ENCODE results near the gene PHGDH.
A peak's percentile ranks its signal among the peaks of the same experiment; 100 is the strongest.
"Not testable (repeated sequence)": the region's sequence is repeated elsewhere in the genome, so short reads cannot be mapped to it uniquely, and the experiment has no call there.

PHGDH gene

DNA sequence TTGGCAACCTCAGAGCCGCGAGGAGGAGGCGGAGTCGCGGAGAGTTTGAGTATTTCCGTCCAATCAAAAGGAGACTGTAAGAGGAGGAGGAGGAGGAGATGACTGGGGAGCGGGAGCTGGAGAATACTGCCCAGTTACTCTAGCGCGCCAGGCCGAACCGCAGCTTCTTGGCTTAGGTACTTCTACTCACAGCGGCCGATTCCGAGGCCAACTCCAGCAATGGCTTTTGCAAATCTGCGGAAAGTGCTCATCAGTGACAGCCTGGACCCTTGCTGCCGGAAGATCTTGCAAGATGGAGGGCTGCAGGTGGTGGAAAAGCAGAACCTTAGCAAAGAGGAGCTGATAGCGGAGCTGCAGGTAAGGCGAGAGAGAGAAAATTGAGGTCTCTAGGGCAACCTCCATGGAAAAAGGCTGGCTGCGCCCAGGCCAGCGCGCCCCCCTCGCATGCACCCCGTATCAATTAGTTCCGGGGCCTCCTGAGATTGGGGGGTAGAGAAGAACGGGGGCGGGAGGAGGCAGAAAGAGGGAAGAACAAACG is at the start of gene PHGDH:
PHGDH (plus strand) TSS at position 131 of the 538 bp plus-strand sequence; CDS start at position 220, 89 bp downstream.
- DNase-seq (ENCODE audit: low read depth in 3 of 3), result peak; percentile 35 to 55 (median 50)

DNA sequence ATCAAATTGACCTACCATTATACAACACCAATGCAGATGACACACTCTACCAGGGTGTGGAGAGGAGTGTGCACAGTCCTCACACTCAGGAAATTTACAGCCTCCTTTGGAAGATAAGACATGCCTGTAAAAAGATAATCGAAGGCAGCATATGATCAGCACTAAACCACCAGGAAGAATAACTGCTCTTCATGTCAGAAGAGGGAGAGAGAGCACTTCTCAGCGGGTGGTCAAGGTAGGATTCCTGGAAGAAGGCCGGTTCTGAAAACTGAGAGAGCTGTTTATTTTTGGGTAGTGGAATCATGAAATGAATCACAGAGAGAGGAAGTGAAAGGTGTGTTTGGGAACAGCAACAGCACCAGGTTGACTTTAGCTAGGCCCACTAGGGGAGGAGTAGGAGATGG is 49.7 kb upstream of the PHGDH start:
- no peak for DNase-seq (ENCODE audit: low read depth in 3 of 3)

DNA sequence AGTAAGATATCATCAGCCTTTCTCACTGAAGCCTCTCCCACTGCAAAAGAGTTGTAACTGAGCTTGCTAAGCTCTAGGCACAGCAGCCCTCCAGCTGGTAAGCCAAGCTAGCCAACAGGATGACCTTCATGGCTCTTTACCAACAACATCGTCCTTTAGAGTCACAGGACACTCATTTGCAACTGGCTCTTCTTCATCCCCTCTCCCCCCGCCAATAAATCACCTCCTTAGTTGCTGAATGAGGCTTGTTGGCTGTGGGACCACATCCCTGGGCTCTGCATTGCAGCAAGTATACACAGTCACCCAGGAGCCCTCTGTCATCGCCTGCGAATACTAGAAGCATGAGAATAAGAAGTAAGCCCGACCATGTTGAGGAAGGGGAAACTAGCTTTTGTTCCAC is 47.7 kb upstream of the PHGDH start:
- DNase-seq (ENCODE audit: low read depth in 3 of 3), result no peak

DNA sequence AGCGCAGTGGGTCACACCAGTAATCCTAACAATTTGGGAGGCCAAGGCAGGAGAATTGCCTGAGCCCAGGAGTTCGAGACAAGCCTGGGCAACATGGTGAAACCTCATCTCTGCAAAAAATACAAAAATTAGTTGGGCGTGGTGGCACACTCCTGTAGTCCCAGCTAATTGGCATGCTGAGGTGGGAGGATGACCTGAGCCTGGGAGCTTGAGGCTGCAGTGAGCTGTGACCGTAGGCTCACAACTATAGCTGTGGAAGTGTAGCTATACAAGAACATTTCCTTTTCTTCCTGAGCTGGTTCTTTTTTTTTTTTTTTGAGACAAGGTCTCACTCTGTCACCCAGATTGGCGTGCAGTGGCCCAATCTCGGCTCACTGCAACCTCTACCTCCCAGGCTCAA is 44.6 kb upstream of the PHGDH start:
- DNase-seq (ENCODE audit: low read depth in 3 of 3), result no peak

DNA sequence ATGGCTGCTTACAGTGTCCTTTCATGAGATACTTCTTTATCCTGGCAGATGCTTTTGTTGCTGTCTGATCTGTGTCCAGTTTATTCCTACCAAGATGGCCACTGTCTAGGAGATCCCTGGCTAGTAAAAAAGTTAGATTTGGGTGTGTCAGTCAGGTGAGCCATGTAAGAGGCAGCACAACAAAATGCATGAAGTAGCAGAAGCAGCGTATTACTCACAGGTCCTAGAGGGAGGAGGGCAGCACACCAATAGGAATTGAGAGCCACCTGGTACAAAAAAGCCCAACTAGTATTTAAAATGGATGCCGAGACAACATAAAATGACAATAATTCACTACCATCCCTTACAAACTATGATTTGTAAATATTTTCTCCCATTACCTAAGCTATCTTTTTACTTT is 40.8 kb upstream of the PHGDH start:
- DNase-seq (ENCODE audit: low read depth in 3 of 3), result no peak

DNA sequence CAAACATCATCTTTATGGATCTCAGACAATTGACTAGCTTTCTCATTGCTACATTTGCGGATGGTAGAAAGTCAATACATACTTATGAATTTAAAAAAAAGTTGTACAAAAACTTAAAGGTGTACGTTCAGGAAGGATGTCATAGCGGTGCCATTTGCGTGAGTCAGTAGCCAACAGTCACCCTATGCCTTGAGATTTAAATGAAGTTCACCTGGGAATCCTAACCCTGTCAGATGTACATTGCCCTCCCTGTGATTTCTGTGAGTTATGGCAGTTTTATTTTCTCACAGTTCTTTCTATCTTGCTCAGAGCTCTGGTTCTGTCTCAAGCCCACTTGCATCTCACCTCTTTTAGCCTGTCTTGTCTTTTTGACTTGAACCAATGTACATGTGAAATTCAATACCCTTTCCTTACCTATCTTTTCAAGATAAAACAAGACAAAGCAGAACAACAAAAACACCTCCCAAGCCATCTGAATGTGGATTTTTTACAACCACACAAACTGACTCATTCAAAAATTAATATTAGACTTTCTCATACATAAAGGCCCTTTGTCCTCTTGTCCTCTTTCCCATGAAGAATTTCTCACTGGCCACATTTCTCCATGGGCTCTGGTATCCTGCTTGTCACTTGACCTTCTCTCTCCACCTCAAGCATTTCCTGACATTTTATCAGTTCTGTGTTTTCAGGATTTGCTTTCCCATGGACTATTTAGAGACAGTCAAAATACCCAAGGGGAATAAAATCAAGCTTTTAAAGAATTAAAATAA is 38.4 kb upstream of the PHGDH start:
- DNase-seq (ENCODE audit: low read depth in 3 of 3), result no peak

DNA sequence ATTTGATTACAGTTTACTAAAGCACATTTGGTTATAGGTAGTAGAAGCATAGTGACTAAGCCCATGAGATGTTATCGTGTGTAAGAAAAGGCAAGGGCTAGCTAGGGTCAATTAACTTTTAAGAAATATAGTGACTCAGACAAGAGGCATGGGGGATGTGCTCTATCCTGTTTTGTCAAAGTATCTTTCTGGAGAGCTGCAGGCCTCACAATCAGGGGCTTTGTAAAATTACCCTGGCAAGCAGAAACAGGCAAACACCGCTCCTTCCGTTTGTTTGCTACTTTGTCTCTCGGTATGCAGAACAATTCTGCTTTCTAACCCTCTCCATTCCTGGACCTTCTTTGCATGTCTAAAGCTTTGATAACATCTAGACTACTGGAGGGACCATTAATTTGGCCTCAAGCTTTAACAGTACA is 37.6 kb upstream of the PHGDH start:
- no peak for DNase-seq (ENCODE audit: low read depth in 3 of 3)

DNA sequence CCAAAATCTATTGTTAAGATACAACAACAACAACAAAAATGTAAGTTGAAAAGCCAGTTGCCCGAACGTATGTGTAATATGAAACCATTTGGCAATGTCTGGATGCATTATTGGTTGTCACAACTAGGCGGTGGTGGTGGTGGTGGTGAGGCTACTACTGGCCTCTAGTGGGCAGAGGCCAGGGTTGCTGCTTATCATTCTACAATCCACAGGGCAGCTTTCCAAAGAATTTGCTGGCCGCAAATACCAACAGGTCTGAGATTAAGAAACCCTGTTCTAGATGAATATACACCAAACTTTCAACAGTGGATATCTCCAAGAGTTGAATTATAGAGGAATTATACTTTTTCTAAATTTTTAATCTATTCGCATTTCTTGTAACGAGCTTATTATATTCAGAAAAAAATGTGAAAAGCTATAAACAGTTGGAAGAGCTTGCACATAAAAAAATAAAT is 36.9 kb upstream of the PHGDH start:
- peak in 2 of 3 donors; percentile 20 to 22 for DNase-seq (ENCODE audit: low read depth in 3 of 3)

DNA sequence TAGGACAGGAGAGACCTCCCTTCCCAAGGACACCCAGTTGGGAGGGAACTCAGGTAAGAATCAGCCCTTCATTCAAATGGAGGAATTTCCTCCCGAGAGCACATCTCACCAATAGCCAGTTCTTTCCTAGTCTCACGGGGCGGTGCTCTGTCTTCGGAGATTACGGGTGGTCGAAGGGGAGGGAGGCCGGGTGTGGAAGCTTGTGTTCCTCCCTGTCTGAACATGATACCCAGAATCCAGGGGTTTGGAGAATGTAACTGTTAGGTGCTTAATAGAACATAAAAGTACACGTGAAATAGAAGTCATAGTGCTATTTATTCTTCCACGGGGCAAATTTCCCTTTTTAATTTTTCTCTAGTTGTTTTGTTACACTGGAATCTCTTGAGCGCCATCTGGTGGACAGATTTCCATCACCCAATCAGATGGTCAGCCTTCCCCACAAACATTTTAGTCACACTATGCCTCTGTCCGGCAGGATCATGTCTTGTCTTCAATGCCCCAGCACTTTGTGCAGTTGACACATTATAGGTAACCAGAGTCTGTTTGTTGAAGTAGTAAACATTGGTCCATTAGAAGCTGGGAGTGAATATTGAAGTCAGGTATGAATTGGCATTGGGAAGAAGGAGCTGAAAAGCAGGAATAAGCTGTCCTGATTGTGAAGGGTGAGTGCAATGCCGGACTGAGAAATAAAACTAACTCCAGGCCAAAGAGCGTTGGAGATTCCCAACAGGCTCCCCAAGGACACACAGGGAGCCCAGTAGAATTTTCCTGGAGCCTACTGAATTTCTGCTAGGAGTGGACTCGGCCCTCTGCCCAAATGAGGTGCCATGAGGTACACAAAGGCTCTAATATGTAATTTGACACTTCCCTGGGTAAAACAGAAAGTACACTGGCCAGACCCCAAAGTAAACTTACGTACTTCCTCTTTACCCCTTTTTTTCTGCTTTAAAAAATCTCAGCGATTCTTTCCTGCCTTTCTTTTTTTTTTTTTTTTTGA is 36.1 kb upstream of the PHGDH start:
- DNase-seq (ENCODE audit: low read depth in 3 of 3), result peak; percentile 35 to 58 (median 55)

DNA sequence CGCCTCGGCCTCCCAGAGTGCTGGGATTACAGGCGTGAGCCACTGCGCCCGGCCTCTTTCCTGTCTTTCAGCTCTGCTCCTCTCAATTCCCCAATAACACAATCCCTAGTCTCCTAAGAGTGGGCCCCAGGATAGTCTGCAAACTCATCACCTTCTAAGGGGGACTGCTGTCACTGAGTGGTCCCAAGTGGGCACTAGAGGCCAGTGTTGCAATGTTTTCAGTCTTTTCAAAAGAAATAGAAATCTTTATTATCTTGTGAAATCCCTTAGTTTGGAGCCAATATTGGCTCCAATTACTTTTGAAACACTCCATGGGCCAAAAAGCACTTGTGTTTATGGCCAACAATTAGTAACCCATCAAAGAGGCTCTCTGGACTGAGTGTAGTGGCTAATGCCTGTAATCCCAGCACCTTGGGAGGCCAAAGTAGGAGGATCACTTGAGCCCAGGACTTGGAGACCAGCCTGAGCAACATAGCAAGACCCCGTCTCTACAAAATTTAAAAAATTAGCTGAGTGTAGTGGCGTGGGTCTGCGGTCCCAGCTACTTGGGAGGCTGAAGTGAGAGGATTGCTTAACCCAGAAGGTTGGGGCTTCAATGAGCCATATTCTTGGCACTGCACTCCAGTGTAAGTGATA is 35.0 kb upstream of the PHGDH start:
- no peak for DNase-seq (ENCODE audit: low read depth in 3 of 3)

DNA sequence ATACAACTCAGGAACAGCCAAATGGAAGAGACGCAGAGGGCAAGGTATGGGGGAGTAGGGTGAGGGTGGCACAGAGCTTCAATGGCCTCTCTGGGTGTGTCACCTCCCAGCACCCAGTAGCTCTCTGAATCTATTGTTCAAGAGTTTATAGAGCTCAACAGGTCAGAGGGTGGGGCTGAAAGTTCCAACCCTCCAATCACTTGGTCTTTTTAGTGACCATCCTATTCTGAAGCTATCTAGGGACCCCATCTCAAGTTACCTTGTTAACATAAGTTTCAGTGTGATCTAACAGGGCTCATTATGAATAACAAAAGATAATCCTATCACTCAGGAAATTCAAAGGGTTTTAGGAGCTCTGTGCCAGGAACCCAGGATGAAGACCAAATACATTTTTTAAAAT is 32.5 kb upstream of the PHGDH start:
- no peak for DNase-seq (ENCODE audit: low read depth in 3 of 3)

DNA sequence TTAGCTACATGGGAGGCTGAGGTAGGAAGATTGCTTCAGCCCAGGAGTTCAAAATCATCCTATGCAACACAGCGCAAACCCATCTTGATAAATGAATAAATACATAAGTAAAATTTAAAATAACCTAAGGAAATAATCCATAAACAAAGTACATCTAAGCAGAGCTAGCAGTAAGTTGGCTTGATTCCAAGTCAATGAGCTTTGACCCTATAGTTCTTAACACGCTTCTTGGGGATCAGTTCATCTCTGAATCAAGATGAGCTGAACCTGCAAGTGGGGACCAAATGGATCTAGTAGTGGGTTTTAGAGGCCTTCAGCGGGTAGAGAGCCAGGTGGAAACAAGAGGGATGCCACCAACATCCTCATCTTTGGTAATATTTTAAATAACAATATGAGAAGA is 31.5 kb upstream of the PHGDH start:
- DNase-seq (ENCODE audit: low read depth in 3 of 3), result no peak

DNA sequence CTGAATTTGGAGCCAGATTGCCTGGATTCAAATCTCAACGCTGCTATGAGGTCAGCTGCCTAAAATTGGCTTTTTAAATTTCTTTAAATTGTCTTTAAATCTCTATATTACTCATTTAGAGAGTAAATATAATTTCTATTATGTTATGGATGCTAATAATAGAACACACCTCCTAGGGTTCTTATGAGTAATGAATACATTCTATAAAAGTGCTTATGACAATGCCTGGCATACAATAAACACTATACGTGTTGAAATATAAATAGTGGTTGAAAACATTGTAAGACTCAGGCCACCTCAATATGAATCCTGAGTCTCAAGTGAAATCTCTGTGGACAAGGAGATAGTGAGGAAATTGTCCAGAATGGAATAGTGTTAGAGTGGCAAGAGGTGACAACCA is 31.0 kb upstream of the PHGDH start:
- no peak for DNase-seq (ENCODE audit: low read depth in 3 of 3)

DNA sequence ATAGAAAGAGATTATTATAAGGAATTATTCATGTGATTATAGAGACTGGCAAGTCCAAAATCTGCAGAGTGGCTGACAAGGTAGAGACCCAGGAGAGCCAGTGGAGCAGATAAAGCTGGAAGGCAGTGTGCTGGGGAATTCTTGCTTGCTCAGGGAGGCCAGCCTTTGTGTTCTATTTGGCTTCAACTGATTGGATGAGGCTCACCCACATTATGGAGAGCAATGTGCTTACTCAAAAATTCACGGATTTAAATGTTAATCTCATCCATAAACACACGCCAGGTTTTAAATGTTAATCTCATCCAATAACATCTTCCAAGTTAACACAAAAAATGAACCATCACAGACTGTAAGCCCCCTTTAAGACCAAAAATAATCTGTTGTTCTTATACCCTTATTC is 30.2 kb upstream of the PHGDH start:
- no peak for DNase-seq (ENCODE audit: low read depth in 3 of 3)

DNA sequence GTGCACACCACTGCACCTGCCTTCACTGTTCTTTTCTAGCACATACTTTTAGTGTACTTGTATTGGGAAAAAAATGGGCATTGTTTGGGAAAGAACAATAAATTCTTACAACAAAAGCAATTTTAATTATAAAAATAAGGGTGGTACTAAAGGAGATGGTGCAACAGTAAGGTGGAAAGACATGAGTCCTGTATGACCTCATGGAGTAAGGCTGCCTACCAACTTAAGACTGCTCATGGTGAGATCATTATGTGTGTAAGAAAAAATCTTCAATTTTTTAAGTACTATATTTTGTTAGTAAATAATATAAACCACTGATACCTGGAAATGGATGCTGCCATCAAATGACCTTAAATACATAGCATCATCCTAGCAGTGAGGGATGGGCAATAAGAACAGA is 29.6 kb upstream of the PHGDH start:
- DNase-seq (ENCODE audit: low read depth in 3 of 3), result no peak

DNA sequence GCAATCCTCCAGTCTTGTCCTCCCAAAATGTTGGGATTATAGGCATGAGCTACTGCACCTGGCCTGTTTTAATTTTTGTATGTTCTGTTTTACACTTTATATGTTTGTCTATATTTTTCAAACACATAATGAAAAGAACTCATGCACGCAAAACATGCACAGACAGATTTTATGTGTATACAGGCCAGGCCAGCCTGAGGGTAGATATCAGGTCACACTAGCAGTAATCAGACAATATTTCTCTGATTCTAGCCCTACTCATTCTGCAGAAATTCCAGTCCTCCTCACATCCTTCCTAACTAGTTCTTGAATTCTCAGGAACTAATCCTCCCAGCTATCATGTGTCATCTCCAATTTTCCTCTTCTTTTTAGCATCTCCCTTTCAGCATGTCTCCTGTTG is 27.8 kb upstream of the PHGDH start:
- DNase-seq (ENCODE audit: low read depth in 3 of 3), result no peak

DNA sequence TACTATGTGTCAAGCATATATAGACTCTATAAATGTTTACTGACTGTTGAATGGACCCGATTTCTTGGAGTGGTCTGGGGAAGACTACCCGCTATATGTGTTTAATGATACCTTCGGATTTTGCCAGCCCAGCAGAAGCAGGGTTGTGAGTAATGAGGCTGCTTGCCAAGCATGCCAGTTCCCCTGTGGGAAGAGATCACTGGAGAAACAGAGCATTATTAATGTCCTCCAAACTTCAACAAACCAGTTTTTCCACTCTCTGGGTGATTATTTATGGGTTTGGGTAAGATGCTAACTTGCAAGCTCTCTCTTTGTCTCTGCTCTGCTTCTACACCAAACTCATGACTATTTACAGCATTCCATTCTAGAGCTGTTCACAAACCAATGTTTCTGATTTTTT is 25.1 kb upstream of the PHGDH start:
- DNase-seq (ENCODE audit: low read depth in 3 of 3), result no peak

DNA sequence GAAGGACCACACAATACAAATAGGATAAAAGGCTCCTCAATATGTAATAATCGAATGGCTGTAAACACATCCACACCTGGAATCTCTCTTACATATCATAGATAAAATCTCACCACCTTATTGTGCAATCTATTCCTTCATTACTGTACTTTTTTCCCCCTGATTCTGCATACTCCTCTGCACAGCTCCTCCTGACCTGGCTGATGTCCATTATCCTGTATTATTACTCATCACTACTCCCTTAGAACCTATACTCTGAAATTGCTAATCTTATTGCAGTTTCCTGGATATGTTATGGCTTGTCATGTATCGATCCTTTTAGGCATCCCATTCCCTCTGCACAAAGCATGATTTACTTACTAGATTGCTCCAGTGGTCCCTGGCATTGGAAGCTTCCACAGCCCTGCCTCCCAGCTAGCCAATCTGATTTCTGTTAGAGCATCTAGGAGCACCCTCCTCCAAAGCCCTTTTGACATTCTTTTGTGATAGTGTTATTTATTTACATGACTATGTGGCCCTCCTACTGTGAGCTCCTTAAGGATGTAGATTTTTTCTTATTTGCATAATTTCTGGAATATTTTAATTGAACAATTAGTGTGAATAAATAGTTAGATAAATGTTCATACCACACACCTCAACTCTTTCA is 24.2 kb upstream of the PHGDH start:
- DNase-seq (ENCODE audit: low read depth in 3 of 3), result no peak

DNA sequence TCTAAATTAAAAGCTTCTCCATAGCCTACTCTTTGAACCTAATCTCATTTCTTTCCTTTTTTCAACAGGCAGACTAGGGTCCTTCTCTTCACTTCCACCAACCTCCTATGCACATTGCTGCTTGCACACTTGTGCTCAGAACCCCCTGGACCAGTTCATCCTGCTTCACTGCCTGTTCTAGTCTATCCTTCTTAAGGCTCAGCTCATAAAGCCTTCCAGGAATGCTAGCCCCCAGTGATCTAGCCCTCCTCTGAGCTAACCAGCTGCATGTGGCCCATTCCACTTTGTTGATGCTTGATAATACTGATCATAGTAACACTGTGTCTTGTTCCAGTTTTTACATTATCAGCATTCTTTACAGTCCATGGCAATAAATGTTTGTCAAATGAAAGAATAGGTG is 22.9 kb upstream of the PHGDH start:
- DNase-seq (ENCODE audit: low read depth in 3 of 3), result no peak

DNA sequence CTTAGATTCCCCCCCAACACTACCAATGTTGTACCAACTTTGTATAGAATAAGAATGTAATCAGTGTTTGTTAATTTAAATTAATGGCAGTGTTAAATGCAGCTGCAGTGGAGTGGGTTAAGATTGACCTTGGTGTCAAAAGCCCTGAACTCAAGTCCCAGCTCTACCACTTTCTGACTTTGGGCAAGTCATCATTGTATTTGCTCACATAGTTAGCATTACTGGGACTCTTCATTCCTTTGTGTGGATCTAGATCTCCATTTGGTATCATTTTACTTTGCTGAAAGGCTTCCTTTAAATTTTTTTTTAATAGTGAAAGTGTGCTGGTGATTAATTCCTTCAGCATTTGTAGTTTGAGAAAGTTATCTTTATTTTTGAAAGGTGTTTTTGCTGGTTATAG is 22.2 kb upstream of the PHGDH start:
- no peak for DNase-seq (ENCODE audit: low read depth in 3 of 3)

DNA sequence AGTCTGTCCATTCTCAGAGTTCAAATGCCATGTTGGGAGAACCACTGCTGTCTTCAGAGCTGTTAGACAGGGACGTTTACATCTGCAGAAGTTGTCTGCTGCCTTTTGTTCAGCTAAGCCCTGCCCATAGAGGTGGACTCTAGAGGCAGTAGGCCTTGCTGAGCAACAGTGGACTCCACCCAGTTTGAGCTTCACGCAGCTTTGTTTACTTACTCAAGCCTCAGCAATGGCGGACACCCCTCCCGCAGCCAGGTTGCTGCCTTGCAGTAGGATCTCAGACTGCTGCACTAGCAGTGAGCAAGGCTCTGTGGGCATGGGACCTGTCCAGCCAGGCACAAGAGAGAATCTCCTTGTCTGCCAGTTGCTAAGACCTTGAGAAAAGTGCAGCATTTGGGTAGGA is 14.9 kb upstream of the PHGDH start:
- DNase-seq (ENCODE audit: low read depth in 3 of 3), result not testable (repeated sequence)

All from stimulated activated CD4-positive, alpha-beta T cell treated with anti-CD3 and anti-CD28 coated beads, TNF-alpha, amount 100 ng/mL, for 48 hours (primary cell).